OCI-LY1 (cell line): Measurements from ENCODE around the gene C22orf15.

Experiments used
- EZH2 ChIP-seq: fragments of 200-600 bp; sonication (generic), shearing (Covaris generic); IDR thresholded peaks from 2 replicates; pipeline ENCODE4 v1.8.0; 2017; ENCODE audit warnings: borderline replicate concordance, mixed run types, mild to moderate bottlenecking, antibody characterized with exemption, low read length, moderate library complexity, mixed read lengths
- TF ChIP-seq, protein P1 (sequence below): fragments of 200-600 bp; sonication (generic), shearing (Covaris generic); IDR thresholded peaks from 2 replicates; pipeline ENCODE4 v1.5.1; 2017; ENCODE audit warnings: mild to moderate bottlenecking, antibody characterized with exemption, low read length, moderate library complexity, mixed read lengths

- TF ChIP-seq, protein P1, sequence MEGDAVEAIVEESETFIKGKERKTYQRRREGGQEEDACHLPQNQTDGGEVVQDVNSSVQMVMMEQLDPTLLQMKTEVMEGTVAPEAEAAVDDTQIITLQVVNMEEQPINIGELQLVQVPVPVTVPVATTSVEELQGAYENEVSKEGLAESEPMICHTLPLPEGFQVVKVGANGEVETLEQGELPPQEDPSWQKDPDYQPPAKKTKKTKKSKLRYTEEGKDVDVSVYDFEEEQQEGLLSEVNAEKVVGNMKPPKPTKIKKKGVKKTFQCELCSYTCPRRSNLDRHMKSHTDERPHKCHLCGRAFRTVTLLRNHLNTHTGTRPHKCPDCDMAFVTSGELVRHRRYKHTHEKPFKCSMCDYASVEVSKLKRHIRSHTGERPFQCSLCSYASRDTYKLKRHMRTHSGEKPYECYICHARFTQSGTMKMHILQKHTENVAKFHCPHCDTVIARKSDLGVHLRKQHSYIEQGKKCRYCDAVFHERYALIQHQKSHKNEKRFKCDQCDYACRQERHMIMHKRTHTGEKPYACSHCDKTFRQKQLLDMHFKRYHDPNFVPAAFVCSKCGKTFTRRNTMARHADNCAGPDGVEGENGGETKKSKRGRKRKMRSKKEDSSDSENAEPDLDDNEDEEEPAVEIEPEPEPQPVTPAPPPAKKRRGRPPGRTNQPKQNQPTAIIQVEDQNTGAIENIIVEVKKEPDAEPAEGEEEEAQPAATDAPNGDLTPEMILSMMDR, result no peak
- no peak for TF ChIP-seq EZH2
These were observed 17.0 kb upstream of the C22orf15 start for GRCh38 chr22:23745791-23746190.
